Measurements from ENCODE around the gene STOM. TPM values are rescaled to one million over a fixed set of nuclear protein-coding genes. Genes with fewer than 3 reads are reported as not detected.
A peak's percentile ranks its signal among the peaks of the same experiment; 100 is the strongest.

STOM gene
- polyA plus RNA-seq, 3 donors: 23.8 to 66.9 (median 63.8) TPM

DNA sequence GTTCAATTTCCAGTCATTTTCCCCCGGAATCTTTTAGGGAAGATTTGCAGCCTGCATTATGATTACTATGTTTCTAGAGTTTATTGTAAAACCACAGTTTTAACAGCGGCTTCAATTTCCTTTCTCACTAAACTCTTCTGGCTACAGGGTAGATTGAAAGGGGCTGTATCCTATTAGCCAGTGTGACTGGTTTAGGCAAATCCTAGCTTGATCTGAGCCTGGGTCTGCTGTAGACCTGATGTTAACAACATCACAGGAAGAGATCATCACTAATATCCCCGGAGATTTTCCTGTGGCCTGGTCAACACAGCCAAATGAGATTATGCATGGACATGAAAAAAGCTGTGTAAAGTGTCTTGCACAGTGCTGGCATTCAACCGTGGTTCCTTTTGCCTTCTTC is 33.4 kb downstream of the STOM start:
- H3K27me3 Mint-ChIP-seq (ENCODE audit: low read depth in 3 of 3): peaks cover 0 to 1% (median 0%) of the 10 kb centered on the region in 3 donors
- no peaks in the 10 kb centered on the region for H3K4me1 Mint-ChIP-seq
- H3K9me3 Mint-ChIP-seq: no peaks in the 10 kb centered on the region
- Histone ChIP-seq H3K9me3 (replicated peaks in 1 of 2; ENCODE audit: control insufficient read depth in 1 of 2, insufficient read depth in 1 of 2, low read length in 2 of 2) (no peaks in the 10 kb centered on the region), H3K4me1 (ENCODE audit: control insufficient read depth in 1 of 2, insufficient read depth in 2 of 2, low read length in 2 of 2) (no peaks in the 10 kb centered on the region), H3K9ac (ENCODE audit: insufficient read depth, low read length, poor library complexity, severe bottlenecking) (no peak overlapping the region), H3K4me2 (replicated peaks; ENCODE audit: extremely low read depth, low read length, poor library complexity, severe bottlenecking) (no peak overlapping the region), H2AFZ (ENCODE audit: insufficient read depth, low read depth, low read length, poor library complexity, severe bottlenecking) (no peak overlapping the region), H3K4me3 (replicated peaks in 1 of 3; ENCODE audit: low read depth in 2 of 3, low read length in 3 of 3) (no peak overlapping the region), H3K27ac (ENCODE audit: low read depth in 1 of 2, low read length in 2 of 2) (no peak overlapping the region), H4K20me1 (ENCODE audit: insufficient read depth, low read length) (no peaks in the 10 kb centered on the region), H3K79me2 (ENCODE audit: insufficient read depth, low read length) (no peaks in the 10 kb centered on the region), H3K36me3 (replicated peaks in 1 of 2; ENCODE audit: control insufficient read depth in 1 of 2, insufficient read depth in 2 of 2, low read length in 2 of 2) (peaks cover 44 to 94% of the 10 kb centered on the region in 2 donors), H3K27me3 (ENCODE audit: control insufficient read depth in 2 of 2, insufficient read depth in 2 of 2, low read length in 2 of 2) (no peaks in the 10 kb centered on the region)
- peaks cover 66 to 68% of the 10 kb centered on the region in 2 donors for H3K36me3 Mint-ChIP-seq
- no peak overlapping the region for H3K4me3 Mint-ChIP-seq
- TF ChIP-seq CTCF (IDR thresholded peaks at IDR 0.05): no peak
- no peak for DNase-seq
- intact Hi-C loops (cut with micrococcal nuclease): no loop called here
- H3K27ac Mint-ChIP-seq: peak overlapping the region in 1 of 7 donors; percentile 18
- WGBS (ENCODE audit: insufficient coverage): 100% methylated on average over 1 of the region's 4 CpGs

DNA sequence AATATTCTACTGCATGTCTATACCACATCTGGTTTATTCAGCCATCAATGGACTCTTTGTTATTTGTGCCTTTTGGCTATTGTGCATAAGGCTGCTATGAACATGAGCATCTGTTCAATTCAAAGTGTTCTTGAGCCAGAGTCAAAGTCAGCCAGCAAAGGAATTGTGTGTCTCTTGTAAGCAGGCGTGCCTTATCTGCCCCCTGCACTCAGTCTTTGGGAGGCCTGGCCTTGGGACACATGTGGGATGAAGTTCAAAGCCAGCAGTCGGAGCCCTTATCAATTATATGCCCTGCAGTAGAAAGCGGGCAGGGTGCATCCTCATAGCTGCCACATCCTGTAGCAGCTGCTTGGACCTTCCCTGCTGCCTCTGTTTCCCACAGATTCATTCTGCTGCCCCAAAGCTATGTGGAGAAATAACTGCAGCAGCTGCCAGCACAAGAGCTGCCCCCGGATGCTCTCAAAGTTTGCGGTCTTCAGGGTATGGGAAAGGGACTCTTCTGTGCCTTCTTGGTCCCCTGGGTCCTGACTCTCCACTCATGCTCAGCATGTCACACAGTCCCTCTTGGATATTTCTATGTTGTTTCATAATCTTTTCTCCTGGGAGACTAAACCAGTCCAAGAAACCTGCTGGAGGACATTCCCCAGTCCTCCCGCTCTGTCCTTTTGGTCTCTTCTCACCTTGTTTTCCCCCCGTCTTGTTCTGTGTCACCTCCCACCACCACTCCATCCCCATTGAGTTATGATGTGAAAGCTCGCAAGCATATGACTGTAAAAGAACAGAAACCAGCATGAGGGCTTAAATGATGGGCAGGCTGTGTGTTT is 35.9 kb downstream of the STOM start:
- H3K36me3 Mint-ChIP-seq: peaks cover 75 to 77% of the 10 kb centered on the region in 2 donors
- Histone ChIP-seq H2AFZ (ENCODE audit: insufficient read depth, low read depth, low read length, poor library complexity, severe bottlenecking) (no peak overlapping the region), H3K4me3 (replicated peaks in 1 of 3; ENCODE audit: low read depth in 2 of 3, low read length in 3 of 3) (no peak overlapping the region), H3K9ac (ENCODE audit: insufficient read depth, low read length, poor library complexity, severe bottlenecking) (no peak overlapping the region), H3K36me3 (replicated peaks in 1 of 2; ENCODE audit: control insufficient read depth in 1 of 2, insufficient read depth in 2 of 2, low read length in 2 of 2) (peaks cover 58 to 100% of the 10 kb centered on the region in 2 donors), H4K20me1 (ENCODE audit: insufficient read depth, low read length) (no peaks in the 10 kb centered on the region), H3K4me1 (ENCODE audit: control insufficient read depth in 1 of 2, insufficient read depth in 2 of 2, low read length in 2 of 2) (no peaks in the 10 kb centered on the region), H3K27me3 (ENCODE audit: control insufficient read depth in 2 of 2, insufficient read depth in 2 of 2, low read length in 2 of 2) (no peaks in the 10 kb centered on the region), H3K79me2 (ENCODE audit: insufficient read depth, low read length) (no peaks in the 10 kb centered on the region), H3K4me2 (replicated peaks; ENCODE audit: extremely low read depth, low read length, poor library complexity, severe bottlenecking) (no peak overlapping the region), H3K27ac (ENCODE audit: low read depth in 1 of 2, low read length in 2 of 2) (no peak overlapping the region), H3K9me3 (replicated peaks in 1 of 2; ENCODE audit: control insufficient read depth in 1 of 2, insufficient read depth in 1 of 2, low read length in 2 of 2) (no peaks in the 10 kb centered on the region)
- H3K4me3 Mint-ChIP-seq: no peak overlapping the region
- H3K9me3 Mint-ChIP-seq: no peaks in the 10 kb centered on the region
- peaks cover under 1% of the 10 kb centered on the region for H3K4me1 Mint-ChIP-seq
- intact Hi-C loops (cut with micrococcal nuclease): no loop called here
- H3K27ac Mint-ChIP-seq: peak overlapping the region in 2 of 7 donors; percentile 4 to 64
- DNase-seq: no peak
- no peak for TF ChIP-seq CTCF (IDR thresholded peaks at IDR 0.05)
- WGBS (ENCODE audit: insufficient coverage): 100% methylated on average over 3 of the region's 8 CpGs
- peaks cover 0 to 1% (median 0%) of the 10 kb centered on the region in 3 donors for H3K27me3 Mint-ChIP-seq (ENCODE audit: low read depth in 3 of 3)
